ENCODE data around the gene FNBP1L. TPM values are rescaled to one million over a fixed set of nuclear protein-coding genes. Genes with fewer than 3 reads are reported as not detected.

Gene FNBP1L
- total RNA-seq, 1 donor from 2014 or later: 47.3 TPM

GRCh38 chr1:93576346-93576745 lies 128.4 kb downstream of the FNBP1L start:
- TF ChIP-seq CTCF (IDR thresholded peaks at IDR 0.05): peak; percentile 9
- Mint-ChIP-seq H3K4me3 (ENCODE audit: unreplicated experiment) (no peak overlapping the region), H3K27ac (ENCODE audit: unreplicated experiment) (peak overlapping the region; percentile 66), H3K4me1 (ENCODE audit: low read depth) (peaks cover 48% of the 10 kb centered on the region), H3K9me3 (ENCODE audit: low read depth) (no peaks in the 10 kb centered on the region), H3K27me3 (ENCODE audit: low read depth) (no peaks in the 10 kb centered on the region), H3K36me3 (ENCODE audit: low read depth) (peaks cover 14% of the 10 kb centered on the region)
- DNase-seq (ENCODE audit: low spot score): no peak

- no peak overlapping the region for H3K4me3 Mint-ChIP-seq (ENCODE audit: unreplicated experiment)
- TF ChIP-seq CTCF (IDR thresholded peaks at IDR 0.05): no peak
- H3K27me3 Mint-ChIP-seq (ENCODE audit: low read depth): no peaks in the 10 kb centered on the region
- peak overlapping the region; percentile 66 for H3K27ac Mint-ChIP-seq (ENCODE audit: unreplicated experiment)
- H3K36me3 Mint-ChIP-seq (ENCODE audit: low read depth): peaks cover 14% of the 10 kb centered on the region
- H3K9me3 Mint-ChIP-seq (ENCODE audit: low read depth): no peaks in the 10 kb centered on the region
- no peak for DNase-seq (ENCODE audit: low spot score)
- H3K4me1 Mint-ChIP-seq (ENCODE audit: low read depth): peaks cover 48% of the 10 kb centered on the region
Observed at GRCh38 chr1:93576746-93577145, 128.8 kb downstream of the FNBP1L start.

GRCh38 chr1:93577536-93578432 lies 129.9 kb downstream of the FNBP1L start:
- H3K27me3 Mint-ChIP-seq (ENCODE audit: low read depth): no peaks in the 10 kb centered on the region
- TF ChIP-seq CTCF (IDR thresholded peaks at IDR 0.05): no peak
- no peak overlapping the region for H3K27ac Mint-ChIP-seq (ENCODE audit: unreplicated experiment)
- no peak for DNase-seq (ENCODE audit: low spot score)
- H3K4me3 Mint-ChIP-seq (ENCODE audit: unreplicated experiment): no peak overlapping the region
- H3K36me3 Mint-ChIP-seq (ENCODE audit: low read depth): peaks cover 13% of the 10 kb centered on the region
- H3K4me1 Mint-ChIP-seq (ENCODE audit: low read depth): peaks cover 48% of the 10 kb centered on the region
- no peaks in the 10 kb centered on the region for H3K9me3 Mint-ChIP-seq (ENCODE audit: low read depth)

GRCh38 chr1:93578433-93578830 lies 130.5 kb downstream of the FNBP1L start:
- TF ChIP-seq CTCF (IDR thresholded peaks at IDR 0.05): no peak
- no peak for DNase-seq (ENCODE audit: low spot score)
- H3K4me3 Mint-ChIP-seq (ENCODE audit: unreplicated experiment): no peak overlapping the region
- H3K9me3 Mint-ChIP-seq (ENCODE audit: low read depth): no peaks in the 10 kb centered on the region
- no peak overlapping the region for H3K27ac Mint-ChIP-seq (ENCODE audit: unreplicated experiment)
- H3K36me3 Mint-ChIP-seq (ENCODE audit: low read depth): peaks cover 13% of the 10 kb centered on the region
- H3K27me3 Mint-ChIP-seq (ENCODE audit: low read depth): no peaks in the 10 kb centered on the region
- peaks cover 48% of the 10 kb centered on the region for H3K4me1 Mint-ChIP-seq (ENCODE audit: low read depth)

- TF ChIP-seq CTCF (IDR thresholded peaks at IDR 0.05): no peak
- Mint-ChIP-seq H3K4me1 (ENCODE audit: low read depth) (peaks cover 52% of the 10 kb centered on the region), H3K9me3 (ENCODE audit: low read depth) (no peaks in the 10 kb centered on the region), H3K27ac (ENCODE audit: unreplicated experiment) (peak overlapping the region; percentile 81), H3K4me3 (ENCODE audit: unreplicated experiment) (no peak overlapping the region), H3K27me3 (ENCODE audit: low read depth) (no peaks in the 10 kb centered on the region), H3K36me3 (ENCODE audit: low read depth) (peaks cover 15% of the 10 kb centered on the region)
- DNase-seq (ENCODE audit: low spot score): no peak
Observed at GRCh38 chr1:93578911-93579825, 131.2 kb downstream of the FNBP1L start.
